Stimulated activated CD4-positive, alpha-beta T cell treated with anti-CD3 and anti-CD28 coated beads, Interleukin-15, amount 100 ng/mL, for 48 hours (primary cell): ENCODE data around the gene IGFN1.

Source experiments
- DNase-seq, 2 donors: peaks; one replicate each; pipeline ENCODE4 v3.0.0-alpha.2; 2020; ENCODE audit warnings: low read depth in 2 of 2

IGFN1 gene

DNA sequence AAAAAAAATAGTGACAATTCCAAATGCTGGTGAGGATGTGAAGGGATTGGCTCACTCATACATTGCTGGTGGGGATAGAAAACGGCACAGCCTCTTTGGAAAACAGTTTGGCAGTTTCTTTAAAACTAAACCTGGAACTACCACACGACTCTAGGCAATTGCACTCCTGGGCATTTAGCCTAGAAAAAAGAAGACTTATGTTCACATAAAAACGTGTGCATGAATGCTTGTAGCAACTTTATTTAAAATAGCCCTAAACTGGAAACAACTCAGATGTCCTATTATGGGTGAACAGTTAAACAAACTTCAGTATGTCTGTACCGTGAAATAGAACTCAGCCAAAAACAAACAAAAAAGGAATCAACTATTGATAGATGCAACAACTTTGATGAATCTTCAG lies 26.9 kb upstream of the IGFN1 start:
- no peak for DNase-seq

DNA sequence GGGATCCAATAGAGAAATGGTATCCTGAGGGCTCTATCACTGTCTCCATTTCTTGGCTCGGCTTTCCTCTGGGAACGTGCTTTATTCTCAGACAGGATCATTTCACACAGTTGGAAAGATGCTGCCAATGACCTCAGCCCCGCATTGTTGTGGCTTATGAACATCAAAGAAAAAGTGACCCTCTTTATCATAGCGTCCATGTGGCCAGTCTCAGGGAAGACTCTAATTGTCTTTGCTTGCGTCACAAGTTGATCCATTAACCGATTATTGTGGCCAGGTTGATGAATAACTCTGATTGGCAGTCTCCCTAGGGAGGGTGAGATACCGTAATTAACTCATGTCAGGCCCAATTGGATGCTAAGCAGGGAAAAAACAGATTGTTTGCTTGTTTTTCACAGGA lies 26.0 kb upstream of the IGFN1 start:
- DNase-seq, result no peak

GRCh38 chr1:201167041-201167991 lies 23.3 kb upstream of the IGFN1 start:
- DNase-seq, result no peak

DNA sequence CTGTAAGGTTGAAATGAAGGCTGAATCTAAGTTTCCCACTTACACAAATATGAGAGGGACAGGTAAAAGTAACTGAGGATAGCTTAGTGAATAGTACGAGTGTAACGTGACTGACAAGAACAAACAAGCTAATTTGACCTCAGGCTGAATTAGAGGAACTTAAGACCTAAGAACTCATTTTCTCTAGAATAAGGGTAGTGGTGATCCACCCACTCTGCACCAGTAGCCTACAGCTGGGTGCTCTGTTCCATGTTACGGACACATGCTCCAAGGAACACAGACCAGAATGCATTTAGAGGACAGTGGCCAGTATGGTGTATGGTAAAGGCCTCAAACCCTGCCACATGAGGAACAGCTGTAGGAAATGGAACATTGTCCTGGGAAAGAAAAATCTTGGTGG lies 21.4 kb upstream of the IGFN1 start:
- no peak for DNase-seq

GRCh38 chr1:201169971-201170532 lies 20.6 kb upstream of the IGFN1 start:
- DNase-seq, result no peak

DNA sequence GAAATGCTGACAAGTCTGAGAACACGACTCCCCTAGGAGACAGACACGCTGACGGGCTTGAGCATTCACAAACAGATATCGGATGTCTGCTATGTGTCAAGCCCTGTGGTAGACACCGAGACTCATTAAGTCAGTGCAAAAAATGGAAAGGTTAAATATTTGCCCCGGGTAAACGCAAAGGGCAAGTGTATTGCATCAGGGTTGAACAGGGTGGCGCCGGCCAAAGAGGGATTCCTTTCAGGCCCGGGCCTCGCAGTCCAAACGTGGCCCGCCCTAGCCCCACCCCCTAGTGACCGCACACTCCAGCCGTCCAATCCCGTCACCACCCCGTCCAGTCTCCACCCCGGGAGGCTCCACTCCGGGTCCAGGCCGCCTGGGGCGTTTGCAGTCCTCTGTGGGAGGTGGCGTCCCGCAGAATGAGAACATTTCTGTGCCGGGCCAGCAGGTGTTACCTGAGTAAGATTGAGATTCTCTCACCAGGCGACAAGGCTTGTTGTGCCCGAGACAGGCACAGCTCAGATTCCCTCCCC lies 20.0 kb upstream of the IGFN1 start:
- peak; percentile 75 to 79 for DNase-seq

DNA sequence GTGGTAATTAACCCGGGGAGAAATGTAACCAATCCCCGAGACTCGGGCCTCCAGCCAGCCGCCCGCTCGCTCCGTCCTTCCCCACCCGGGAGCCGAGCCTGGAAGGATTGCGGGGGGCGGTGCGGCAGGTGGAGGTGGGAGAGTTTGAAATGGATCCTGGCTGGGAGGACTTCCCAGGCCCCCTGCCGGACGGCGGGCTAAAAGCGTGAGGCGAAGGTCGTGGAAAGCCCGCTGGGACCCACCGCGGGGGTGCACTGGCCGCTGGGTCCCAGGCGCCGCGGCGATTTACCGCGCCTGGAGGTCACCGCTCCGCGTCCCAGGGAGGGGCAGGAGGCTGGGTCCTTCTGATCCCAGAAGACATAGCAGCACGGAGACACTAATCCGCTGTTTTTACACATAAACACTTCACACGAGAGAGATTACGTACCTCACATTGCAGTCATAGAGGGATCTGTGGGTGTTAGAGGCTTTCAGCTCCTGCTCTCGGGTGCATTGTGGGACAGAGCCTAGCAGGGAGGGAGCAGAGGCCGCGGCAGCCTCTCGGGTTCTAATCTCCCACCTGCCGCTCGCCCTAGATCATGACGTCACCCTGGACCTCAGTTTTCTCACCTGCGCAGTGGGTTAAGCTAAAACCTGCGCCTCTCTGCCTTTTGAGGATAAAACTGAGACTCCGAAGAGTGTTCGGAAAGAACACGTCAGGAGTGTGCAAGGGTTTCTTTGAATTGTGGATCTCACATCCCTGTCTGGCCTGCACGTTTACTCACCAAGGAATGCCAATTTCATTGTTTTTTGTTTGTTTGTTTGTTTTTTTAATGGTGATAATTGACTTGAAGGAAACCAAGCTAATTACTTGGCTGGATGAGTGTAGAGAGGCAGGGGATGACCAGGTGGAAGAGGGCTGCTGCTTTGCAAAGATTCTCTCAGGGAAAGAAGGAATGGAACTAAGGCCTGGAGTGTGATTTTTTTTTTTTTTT lies 19.3 kb upstream of the IGFN1 start:
- DNase-seq, result peak; percentile 59 to 61

DNA sequence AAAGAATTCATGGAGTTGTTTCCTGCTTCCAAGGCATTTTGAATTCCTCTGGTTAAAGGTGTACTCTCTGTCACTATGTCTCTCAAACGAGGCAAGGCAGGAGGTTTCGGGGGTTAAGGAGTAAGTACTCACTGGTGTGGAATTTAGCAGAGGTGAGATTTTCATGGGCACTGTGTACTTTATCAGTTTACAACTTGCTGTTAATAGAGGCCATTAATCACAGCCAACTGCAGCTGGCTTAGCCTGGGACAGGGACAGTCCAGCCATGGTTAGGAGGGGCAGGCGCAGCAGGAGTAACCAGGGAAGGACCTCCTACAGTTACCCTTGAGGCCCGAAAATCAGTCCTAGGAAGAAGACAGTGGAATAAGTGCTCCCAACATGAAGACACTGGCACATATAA lies 18.3 kb upstream of the IGFN1 start:
- no peak for DNase-seq

DNA sequence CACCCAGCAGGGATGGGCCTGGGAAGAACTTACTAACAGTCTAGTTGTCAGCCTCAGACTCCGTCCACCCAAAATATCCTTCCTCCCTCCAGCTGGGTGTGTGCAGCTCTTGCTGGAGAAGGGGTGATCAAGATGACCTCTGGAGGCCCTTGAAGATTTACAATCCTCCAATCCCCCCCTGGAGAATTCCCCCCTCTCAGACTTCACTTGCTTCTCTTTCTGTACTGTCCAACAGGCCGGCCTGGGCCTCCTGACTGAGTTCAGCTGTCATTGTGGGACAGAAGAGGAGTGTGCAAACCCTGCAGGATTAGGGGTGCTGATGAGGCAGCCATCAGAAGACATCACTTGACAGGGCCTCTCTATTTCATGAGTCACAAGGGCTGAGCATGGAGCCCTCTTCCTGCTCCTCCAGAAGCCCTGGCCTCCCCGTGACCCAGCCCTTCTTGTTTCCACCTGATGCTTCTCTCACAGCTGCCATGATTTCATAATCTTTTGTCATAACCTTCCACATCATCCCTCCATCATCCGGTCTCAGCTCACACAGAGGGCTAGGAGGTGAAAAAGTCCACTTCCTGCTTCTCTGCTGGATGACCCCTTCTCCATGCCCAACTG lies 17.5 kb upstream of the IGFN1 start:
- DNase-seq, result no peak

- no peak for DNase-seq
Observed at GRCh38 chr1:201173736-201174135, 16.9 kb upstream of the IGFN1 start.

- no peak for DNase-seq
Observed at GRCh38 chr1:201175820-201176500, 14.7 kb upstream of the IGFN1 start.

- DNase-seq, result no peak
Observed at GRCh38 chr1:201176940-201177339, 13.7 kb upstream of the IGFN1 start.

- no peak for DNase-seq
Observed at GRCh38 chr1:201178718-201179117, 11.9 kb upstream of the IGFN1 start.

GRCh38 chr1:201180141-201180540 lies 10.5 kb upstream of the IGFN1 start:
- no peak for DNase-seq

DNA sequence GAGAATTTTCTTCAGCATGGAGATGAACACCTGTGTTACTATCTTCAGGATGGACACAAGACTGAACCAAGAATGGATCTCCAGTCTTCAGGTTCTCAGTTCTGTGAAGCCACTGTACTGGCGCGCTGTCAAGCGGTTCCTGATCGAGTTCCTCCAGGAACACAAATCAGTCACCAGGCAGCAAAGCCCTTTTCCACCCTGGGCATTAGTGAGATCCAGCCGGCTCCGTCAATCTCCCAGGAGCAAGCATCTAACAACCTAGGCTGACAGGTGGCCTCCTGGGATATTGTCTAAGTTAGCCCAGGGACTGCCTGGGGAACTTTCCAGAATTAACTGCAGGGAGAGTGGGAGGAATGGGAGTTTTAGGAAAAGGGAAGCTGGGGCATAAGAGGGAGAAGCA lies 9.7 kb upstream of the IGFN1 start:
- no peak for DNase-seq

DNA sequence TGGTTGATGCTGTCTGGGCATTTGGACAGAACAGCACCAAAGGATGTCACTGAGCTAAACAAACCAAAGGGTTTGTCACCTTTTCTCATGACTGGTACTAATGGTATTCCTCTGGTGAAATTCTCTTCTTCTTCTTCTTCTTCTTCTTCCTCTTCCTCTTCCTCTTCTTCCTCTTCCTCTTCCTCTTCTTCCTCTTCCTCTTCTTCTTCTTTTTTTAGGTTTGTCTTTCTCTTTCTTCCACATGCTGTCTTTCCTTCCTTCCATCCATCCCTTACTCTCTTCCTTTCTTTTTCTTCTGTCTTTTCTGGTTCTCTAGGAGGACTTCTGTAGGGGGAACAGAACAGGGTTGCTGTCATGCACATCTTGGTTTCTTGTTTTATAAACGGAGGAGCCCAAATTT lies 9.3 kb upstream of the IGFN1 start:
- DNase-seq, result no peak

- no peak for DNase-seq
Observed at GRCh38 chr1:201181726-201182125, 8.9 kb upstream of the IGFN1 start.

DNA sequence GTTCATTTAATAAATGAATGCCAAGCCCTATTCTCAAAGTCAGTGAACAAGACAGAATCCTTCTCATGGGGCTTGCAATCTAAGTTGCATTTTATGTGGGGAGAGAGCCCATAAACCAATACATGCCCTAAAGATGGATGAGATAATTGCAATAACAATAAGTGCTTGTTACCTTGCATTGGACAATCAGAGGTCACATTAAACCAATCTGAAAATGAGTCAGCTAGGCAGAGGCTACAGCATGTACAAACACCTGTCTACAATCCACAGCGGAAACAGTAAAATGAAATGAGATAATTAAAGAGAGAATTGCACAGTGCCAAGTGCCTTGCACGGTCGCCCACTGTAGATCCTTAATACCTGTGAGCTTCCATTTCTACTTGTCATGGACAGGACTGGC lies 7.4 kb upstream of the IGFN1 start:
- DNase-seq, result no peak

DNA sequence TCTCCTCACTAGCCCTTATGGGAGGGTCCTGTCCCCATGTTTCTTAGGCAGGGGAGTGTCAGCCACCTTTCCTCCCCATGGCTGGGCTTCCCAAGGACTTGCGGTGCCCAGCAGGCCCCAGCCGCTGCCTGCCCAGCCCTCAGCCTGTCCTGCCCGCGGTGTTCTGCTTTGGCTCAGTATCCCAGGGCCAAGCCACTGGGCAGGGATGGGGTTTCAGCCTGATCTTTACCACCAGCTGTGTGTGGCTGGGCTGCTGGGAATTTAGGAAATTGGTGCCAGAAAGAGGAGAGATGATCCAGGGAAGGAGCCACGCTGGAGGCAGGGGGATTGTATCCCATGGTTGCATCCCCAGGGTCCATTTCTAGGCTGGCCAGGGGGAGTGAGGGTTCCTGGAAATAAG lies 6.9 kb upstream of the IGFN1 start:
- DNase-seq, result no peak

DNA sequence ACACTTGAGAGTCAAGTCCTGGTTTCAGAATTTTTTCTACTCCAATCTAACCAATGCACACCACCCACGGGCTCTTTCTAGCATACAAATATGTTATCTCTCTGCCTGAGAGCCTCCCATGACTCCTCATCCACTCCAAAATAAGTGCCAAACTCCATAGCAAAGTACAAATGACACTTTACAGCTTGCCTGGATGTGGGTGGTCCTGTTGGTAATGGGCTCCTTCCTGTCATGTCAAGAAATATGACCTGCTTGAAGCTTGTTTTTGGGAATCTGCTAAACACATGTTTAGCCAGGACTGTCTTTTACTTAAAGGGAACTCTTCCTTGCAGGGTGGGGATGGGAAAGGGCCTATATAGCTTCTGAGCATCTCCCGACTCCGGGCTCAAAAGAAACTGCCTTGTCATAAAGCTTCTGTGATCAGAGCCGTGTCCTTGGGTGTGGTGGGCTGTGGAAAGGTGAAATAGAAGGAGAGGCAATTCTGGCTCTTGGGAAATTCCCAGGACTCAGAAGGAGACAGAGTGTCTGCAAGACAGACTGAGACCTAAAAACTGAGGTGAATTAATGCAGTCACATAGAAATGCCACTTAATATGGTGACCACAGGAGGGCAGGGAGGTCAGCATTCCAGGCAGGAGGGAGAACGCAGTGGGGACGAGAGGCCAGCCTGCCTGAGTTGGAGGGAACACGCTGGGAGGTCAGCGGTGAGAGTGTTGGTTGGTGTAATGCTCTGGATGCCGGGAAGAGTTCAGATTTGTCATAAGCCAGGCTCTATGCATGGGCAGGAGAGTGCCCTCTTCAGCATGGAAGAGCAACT lies 6.1 kb upstream of the IGFN1 start:
- DNase-seq, result no peak
